ENCODE data around the gene FNTB.

Gene FNTB

DNA sequence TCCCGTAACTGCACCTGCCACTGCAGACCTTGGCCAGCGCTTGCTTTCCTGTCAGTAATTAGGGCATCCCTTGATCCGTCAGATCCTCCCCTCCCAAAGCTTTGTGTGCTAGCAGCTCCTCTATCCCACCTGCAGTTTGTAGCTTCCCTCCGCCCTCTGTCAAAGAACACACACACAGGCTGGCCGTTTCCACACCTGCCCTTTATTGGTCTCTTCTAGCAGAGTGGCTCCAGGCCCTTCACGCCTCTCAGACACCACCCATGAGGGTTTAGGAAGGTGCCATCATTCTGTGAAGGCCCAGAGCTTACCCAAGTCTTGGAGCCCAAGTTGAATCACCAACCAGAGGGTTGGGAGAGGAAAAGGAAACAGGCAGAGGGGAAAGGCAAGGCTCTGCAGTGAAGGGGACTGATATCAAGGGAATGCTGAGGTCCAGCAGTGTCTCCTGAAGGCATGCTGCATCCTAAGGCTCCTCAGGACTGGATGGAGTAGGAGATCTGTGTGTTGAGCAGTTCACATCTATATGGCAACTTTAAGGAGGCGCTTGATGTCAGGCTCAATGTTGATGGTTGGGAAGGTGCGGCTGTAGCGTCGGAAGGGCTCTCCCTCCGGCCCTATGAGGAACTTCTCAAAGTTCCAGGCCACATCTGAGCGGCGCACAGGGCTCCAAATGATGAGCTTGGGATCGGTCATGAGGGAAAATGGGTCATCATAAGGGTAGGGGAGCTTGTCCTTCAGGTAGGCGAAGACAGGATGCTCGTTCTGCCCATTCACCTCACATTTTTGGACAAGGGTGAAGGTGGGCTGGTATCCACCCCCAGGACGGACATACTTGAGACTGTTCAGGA is 47.5 kb upstream of the FNTB start:
- H3K27ac ChIP-seq (ENCODE audit: low read length), result no peak overlapping the region
- H4K20me1 ChIP-seq (ENCODE audit: insufficient read depth, low read length), result no peaks in the 10 kb centered on the region
- H3K36me3 ChIP-seq (replicated peaks; ENCODE audit: low read depth, low read length), result peaks cover 5% of the 10 kb centered on the region
- no peaks in the 10 kb centered on the region for H3K27me3 ChIP-seq (ENCODE audit: low read depth, low read length)
- TF ChIP-seq, protein P1, sequence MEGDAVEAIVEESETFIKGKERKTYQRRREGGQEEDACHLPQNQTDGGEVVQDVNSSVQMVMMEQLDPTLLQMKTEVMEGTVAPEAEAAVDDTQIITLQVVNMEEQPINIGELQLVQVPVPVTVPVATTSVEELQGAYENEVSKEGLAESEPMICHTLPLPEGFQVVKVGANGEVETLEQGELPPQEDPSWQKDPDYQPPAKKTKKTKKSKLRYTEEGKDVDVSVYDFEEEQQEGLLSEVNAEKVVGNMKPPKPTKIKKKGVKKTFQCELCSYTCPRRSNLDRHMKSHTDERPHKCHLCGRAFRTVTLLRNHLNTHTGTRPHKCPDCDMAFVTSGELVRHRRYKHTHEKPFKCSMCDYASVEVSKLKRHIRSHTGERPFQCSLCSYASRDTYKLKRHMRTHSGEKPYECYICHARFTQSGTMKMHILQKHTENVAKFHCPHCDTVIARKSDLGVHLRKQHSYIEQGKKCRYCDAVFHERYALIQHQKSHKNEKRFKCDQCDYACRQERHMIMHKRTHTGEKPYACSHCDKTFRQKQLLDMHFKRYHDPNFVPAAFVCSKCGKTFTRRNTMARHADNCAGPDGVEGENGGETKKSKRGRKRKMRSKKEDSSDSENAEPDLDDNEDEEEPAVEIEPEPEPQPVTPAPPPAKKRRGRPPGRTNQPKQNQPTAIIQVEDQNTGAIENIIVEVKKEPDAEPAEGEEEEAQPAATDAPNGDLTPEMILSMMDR (IDR thresholded peaks at IDR 0.05; ENCODE audit: low read depth, low read length), result no peak
- no peak for TF ChIP-seq EZH2phosphoT487 (IDR thresholded peaks at IDR 0.05; ENCODE audit: low read depth)
- H3K4me2 ChIP-seq (ENCODE audit: low read length), result no peak overlapping the region
- H3K9ac ChIP-seq (ENCODE audit: low read length), result no peak overlapping the region
- no peaks in the 10 kb centered on the region for H3K9me3 ChIP-seq (ENCODE audit: insufficient read depth, low read length)
- no peak overlapping the region for H3K4me3 ChIP-seq (ENCODE audit: low read length)
- H2AFZ ChIP-seq (ENCODE audit: low read depth, low read length), result no peak overlapping the region
- no peaks in the 10 kb centered on the region for H3K79me2 ChIP-seq (ENCODE audit: low read length)
- H3K4me1 ChIP-seq (ENCODE audit: low read length), result peaks cover 3% of the 10 kb centered on the region; the same call in 1 of the 2 replicates

DNA sequence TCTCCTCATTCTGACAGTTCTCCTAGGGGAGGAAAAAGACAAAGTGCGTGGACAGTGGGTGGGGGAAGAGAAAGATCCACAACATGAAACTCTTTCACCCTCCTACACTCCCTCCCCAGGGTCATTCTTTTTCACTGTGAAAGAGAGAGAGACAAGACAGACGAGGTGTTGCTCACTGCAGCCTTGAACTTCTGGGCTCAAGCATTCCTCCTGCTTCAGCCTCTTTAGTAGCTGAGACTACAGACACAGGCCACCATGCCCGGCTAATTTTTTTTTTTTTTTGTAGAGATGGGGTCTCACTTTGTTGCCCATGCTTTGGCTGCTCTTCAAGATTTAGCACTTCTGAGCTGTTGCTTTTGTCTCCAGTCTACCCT is 46.9 kb upstream of the FNTB start:
- Histone ChIP-seq H4K20me1 (ENCODE audit: insufficient read depth, low read length) (no peaks in the 10 kb centered on the region), H3K4me1 (ENCODE audit: low read length) (peaks cover 3% of the 10 kb centered on the region; the same call in 1 of the 2 replicates), H3K4me2 (ENCODE audit: low read length) (no peak overlapping the region), H3K4me3 (ENCODE audit: low read length) (no peak overlapping the region), H3K36me3 (replicated peaks; ENCODE audit: low read depth, low read length) (peaks cover 5% of the 10 kb centered on the region), H3K9me3 (ENCODE audit: insufficient read depth, low read length) (no peaks in the 10 kb centered on the region), H3K9ac (ENCODE audit: low read length) (no peak overlapping the region), H3K27ac (ENCODE audit: low read length) (no peak overlapping the region), H3K27me3 (ENCODE audit: low read depth, low read length) (no peaks in the 10 kb centered on the region), H3K79me2 (ENCODE audit: low read length) (no peaks in the 10 kb centered on the region), H2AFZ (ENCODE audit: low read depth, low read length) (no peak overlapping the region)
- TF ChIP-seq, protein P1 (IDR thresholded peaks at IDR 0.05; ENCODE audit: low read depth, low read length), result no peak
- no peak for TF ChIP-seq EZH2phosphoT487 (IDR thresholded peaks at IDR 0.05; ENCODE audit: low read depth)

DNA sequence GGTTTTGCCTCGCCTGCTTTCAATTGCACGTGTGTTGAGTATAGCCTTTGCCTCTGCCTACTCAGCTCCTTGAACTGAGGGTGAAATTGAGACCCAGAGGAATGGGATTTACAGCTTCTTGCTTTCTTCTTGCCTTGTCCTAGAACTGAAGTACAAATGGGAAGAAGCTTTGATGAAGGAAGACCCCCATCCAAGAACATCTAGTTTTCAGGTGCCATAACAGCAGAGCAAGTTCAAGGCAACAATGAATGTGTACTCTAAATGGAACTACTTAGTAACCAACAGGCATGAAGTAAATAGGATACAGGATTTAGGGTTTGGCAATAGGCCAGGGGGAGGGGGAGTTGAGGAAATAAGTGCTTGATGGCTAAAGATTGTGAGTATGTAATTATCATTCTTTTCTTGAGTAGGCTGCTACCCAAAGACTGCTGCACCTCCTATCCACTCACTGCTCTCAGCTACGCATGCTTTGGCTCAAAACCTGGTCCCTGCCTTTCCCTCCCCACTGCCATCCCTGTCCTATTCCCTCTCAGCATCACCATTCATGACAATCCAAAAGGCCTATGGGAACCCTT is 46.3 kb upstream of the FNTB start:
- no peak overlapping the region for H3K4me2 ChIP-seq (ENCODE audit: low read length)
- no peak overlapping the region for H3K4me3 ChIP-seq (ENCODE audit: low read length)
- H3K4me1 ChIP-seq (ENCODE audit: low read length), result peaks cover 3% of the 10 kb centered on the region; the same call in 1 of the 2 replicates
- no peaks in the 10 kb centered on the region for H3K27me3 ChIP-seq (ENCODE audit: low read depth, low read length)
- H3K9ac ChIP-seq (ENCODE audit: low read length), result no peak overlapping the region
- no peak overlapping the region for H2AFZ ChIP-seq (ENCODE audit: low read depth, low read length)
- H3K27ac ChIP-seq (ENCODE audit: low read length), result no peak overlapping the region
- peaks cover 5% of the 10 kb centered on the region for H3K36me3 ChIP-seq (replicated peaks; ENCODE audit: low read depth, low read length)
- no peaks in the 10 kb centered on the region for H4K20me1 ChIP-seq (ENCODE audit: insufficient read depth, low read length)
- TF ChIP-seq, protein P1 (IDR thresholded peaks at IDR 0.05; ENCODE audit: low read depth, low read length), result no peak
- no peak for TF ChIP-seq EZH2phosphoT487 (IDR thresholded peaks at IDR 0.05; ENCODE audit: low read depth)
- no peaks in the 10 kb centered on the region for H3K9me3 ChIP-seq (ENCODE audit: insufficient read depth, low read length)
- no peaks in the 10 kb centered on the region for H3K79me2 ChIP-seq (ENCODE audit: low read length)

DNA sequence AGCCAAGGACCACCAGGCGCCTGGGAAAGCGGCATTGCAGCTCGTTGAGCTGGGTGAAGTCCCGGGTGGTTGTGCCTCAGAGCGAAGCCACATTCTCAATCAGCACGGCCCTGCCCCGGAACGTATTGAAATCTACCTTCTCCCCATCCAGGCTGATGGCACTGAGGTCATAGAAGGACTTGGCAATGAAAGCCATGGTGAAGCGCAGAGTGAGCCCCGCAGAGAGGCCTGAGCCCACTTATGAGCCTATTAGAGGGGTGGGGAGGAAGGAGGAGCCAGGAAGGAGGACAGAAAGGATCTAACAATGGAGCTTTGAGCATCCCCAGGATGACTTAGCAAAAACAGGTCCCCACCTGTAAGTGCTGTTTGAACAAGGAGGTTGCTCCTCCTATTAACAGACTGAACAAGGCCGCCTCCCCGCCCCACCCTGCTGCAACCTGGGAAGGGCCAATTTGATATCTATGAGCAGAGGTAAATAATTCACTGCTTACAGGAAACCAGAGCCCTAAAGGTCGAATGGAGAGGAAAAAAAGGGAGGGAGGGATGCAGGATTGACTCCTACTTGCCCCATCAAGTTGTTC is 44.1 kb upstream of the FNTB start, which contains the start of gene GPX2:
Gene GPX2, minus strand, starts transcription at position 215 of the 581 bp plus-strand sequence. Its CDS starts 19 bp downstream, at position 196.
- no peak within 1 kb of the TSS for H3K4me3 ChIP-seq (ENCODE audit: low read length)
- no peak within 1 kb of the TSS for H2AFZ ChIP-seq (ENCODE audit: low read depth, low read length)
- no peak within 1 kb of the TSS for H3K27ac ChIP-seq (ENCODE audit: low read length)
- H3K4me2 ChIP-seq (ENCODE audit: low read length), result no peak within 1 kb of the TSS
- H3K27me3 ChIP-seq (ENCODE audit: low read depth, low read length), result no peaks in the 10 kb centered on the region
- H4K20me1 ChIP-seq (ENCODE audit: insufficient read depth, low read length), result no peaks in the 10 kb centered on the region
- TF ChIP-seq, protein P1 (IDR thresholded peaks at IDR 0.05; ENCODE audit: low read depth, low read length), result no peak
- no peak for TF ChIP-seq EZH2phosphoT487 (IDR thresholded peaks at IDR 0.05; ENCODE audit: low read depth)
- no peak within 1 kb of the TSS for H3K9ac ChIP-seq (ENCODE audit: low read length)
- H3K36me3 ChIP-seq (replicated peaks; ENCODE audit: low read depth, low read length), result peaks cover 3% of the 10 kb centered on the region
- H3K79me2 ChIP-seq (ENCODE audit: low read length), result no peaks in the 10 kb centered on the region
- H3K9me3 ChIP-seq (ENCODE audit: insufficient read depth, low read length), result no peaks in the 10 kb centered on the region
- H3K4me1 ChIP-seq (ENCODE audit: low read length), result peaks cover 3% of the 10 kb centered on the region; the same call in 1 of the 2 replicates
